Measurements from ENCODE around the gene SEMA3G.

The SEMA3G gene

DNA sequence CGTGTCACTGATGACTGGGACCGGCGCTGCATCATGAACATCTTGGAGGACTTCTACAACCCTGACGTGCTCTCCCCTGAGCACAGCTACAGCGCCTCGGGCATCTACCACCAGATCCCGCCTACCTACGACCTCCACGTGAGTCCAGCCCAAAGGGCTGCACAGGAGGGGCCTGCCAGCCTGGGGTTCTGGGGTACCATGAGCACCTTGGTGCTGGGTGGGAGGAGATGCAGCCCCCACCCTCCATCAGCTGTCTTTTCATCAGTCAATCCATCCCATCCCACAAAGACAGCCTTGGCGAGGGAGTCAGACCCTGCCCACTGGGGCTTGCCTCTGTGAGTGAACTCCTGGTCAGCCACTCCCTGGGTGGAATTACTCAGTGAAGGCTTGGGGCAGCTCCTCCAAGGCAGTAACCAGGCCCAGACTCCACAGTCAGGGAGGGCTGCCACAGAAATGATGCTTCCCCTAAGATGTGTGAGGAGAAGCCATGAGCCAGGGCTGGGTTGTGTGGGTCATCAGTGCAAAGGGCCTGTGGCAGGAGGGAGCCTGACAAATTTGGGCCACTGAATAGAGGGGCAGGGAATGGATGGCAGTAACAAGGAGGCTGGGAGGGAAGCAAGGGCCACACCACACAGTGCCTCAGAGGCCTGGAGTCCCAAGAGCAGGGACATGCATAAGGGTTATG, 47.9 kb downstream of the SEMA3G start:
- no peak for DNase-seq

DNA sequence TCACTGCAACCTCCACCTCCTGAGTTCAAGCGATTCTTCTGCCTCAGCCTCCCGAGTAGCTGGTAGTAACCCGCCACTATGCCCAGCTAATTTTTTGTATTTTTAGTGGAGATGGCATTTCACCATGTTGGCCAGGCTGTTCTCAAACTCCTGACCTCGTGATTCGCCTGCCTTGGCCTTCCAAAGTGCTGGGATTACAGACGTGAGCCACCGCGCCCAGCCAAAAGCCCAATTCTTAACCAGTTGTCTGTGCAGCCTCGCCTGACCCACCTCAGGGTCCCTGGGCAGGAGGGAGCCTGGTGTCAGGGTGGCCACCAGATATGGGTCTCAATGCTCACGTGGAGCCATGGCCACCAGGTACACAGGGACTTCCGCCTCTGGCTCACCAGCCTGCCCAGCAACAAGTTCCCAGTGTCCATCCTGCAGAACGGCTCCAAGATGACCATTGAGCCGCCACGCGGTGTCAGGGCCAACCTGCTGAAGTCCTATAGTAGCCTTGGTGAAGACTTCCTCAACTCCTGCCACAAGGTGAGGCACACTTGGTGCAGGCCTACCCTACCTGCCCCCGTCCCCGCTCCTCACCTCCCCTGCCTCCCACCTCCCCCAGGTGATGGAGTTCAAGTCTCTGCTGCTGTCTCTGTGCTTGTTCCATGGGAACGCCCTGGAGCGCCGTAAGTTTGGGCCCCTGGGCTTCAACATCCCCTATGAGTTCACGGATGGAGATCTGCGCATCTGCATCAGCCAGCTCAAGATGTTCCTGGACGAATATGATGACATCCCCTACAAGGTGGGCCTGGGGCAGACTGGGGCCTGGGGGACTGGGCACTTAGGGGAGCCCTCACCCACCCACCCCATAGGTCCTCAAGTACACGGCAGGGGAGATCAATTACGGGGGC, 48.6 kb downstream of the SEMA3G start:
- DNase-seq, result no peak

DNA sequence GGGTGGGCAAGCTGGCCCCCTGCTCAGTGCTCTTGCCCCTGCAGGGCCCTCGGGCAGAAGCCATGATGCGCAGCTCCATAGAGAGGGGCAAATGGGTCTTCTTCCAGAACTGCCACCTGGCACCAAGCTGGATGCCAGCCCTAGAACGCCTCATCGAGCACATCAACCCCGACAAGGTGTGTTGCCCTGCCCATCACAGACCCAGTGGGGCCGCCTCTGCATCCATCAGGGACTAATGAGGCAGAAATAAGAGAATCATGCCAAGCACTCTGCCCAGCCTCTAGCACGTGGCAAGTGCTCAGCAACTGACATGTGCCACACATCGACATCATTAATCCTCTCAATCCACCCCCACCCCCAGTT, 49.4 kb downstream of the SEMA3G start:
- no peak for DNase-seq

DNA sequence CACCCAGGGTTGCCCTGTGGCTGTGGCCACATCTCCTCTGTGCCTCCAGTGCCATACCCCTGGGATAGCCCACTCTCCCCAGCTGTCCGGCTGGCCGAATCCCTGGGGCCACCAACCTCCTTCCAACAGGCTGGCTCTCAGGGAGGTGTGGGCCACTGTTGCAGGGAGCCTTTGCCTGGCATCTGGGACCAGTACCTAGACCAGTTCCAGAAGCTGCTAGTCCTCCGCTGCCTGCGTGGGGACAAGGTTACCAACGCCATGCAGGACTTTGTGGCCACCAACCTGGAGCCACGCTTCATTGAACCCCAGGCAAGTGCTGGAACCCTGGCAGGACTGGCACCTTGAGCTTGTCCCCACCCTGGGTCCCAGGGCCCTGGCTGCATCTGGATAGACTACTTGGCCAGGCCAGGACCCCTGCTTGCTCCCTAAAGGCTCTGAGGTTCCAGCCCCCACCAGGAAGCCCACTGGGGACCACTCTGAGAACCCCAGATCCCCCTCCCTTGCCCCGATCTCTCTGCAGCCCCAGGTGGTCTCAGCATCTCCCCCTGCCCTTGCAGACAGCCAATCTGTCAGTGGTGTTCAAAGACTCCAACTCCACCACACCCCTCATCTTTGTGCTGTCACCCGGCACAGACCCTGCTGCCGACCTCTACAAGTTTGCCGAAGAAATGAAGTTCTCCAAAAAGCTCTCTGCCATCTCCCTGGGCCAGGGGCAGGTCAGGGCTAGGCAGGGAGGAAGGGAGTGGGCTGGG, 50.0 kb downstream of the SEMA3G start:
- DNase-seq, result no peak

DNA sequence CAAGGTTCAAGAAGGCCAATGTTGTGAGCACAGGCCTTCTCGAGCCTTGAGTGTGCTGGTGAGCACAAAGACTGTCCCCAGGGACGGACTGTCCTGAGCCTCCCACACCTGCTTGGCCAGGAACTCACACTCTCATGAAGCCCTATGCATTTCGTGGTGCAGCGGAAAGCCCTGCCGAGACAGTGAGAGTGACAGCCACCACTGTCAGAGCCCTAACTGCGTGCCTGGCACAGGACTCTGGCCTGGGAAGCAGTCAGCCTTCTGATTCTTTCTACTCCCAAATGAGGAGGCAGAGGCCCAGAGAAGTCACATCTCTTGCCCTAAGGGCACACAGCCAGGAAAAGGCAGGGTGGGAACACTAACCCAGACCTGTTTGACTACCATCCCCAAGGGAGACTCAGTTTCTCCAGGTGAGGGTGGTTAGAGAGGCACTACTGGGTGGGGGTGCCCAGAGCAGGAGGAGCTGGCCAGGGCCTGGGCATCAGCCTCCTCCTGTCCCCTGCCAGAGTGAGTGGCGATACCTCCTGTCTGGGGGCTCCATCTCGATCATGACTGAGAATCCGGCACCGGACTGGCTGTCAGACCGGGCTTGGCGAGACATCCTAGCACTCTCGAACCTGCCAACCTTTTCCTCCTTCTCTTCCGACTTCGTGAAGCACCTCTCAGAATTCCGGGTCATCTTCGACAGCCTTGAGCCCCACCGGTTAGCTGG, 50.8 kb downstream of the SEMA3G start:
- no peak for DNase-seq

DNA sequence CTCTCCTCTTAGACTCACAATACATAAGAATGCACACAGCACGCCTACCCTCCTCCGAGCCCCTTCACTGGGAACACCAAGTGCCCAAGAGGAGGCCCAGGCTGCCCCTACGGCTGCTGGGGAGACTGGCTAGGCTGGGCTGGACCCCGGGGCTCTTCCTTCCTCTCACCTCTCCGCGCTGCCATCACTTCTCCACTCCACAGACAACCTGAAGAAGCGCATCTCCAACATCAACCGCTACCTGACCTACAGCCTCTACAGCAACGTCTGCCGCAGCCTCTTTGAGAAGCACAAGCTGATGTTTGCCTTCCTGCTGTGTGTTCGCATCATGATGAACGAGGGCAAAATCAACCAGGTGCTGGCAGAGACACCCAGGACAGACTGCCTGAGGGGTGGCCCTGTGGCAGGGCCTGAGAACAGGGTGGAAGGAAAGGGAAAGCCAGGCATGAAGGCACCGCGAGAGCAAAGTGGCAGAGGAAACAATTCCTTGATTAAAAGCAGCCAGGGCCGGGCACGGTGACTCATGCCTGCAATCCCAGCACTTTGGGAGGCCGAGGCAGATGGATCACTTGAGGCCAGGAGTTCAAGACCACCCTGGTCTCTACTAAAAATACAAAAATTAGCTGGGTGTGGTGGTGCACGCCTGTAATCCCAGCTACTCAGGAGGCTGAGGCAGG, 51.6 kb downstream of the SEMA3G start:
- no peak for DNase-seq

DNA sequence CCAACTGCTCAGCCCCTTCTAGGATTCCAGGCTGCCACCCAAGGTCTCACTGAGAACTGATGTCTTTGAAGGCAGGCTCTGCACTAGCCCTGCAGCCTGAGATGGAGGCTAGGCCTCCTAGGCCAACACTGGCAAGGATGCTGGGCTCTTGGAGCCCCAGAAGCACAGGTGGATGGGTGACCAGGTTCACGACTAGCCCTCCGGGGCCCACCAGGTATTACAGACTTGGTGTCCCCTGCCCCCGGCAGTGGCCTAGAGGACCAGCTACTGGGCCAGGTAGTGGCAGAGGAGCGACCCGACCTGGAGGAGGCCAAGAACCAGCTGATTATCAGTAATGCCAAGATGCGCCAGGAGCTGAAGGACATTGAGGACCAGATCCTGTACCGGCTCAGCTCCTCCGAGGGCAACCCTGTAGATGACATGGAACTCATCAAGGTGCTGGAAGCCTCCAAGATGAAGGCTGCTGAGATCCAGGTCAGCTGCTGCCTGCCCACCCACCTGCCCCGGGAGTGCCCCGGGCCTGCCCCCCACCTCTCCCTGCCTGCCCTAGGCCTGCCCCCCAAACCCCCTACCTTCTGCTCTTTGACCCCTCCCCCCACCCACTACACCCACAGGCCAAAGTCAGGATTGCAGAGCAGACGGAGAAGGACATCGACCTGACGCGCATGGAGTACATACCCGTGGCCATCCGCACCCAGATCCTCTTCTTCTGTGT, 52.5 kb downstream of the SEMA3G start:
- DNase-seq, result no peak

DNA sequence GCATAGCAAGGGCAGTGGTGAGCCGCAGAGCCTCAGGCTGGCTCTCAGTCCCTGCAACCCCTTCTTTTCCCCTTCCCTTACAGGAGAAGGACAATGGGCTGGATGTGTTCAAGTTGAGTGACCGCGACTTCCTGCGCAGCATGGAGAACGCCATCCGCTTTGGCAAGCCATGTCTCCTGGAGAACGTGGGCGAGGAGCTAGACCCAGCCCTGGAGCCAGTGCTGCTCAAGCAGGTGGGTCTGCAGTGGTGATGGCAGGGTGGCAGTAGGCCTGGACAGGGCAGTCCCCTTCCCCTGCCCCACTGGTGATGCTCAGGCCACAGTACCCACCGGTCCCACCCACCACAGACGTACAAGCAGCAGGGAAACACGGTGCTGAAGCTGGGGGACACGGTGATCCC, 53.8 kb downstream of the SEMA3G start:
- no peak for DNase-seq

DNA sequence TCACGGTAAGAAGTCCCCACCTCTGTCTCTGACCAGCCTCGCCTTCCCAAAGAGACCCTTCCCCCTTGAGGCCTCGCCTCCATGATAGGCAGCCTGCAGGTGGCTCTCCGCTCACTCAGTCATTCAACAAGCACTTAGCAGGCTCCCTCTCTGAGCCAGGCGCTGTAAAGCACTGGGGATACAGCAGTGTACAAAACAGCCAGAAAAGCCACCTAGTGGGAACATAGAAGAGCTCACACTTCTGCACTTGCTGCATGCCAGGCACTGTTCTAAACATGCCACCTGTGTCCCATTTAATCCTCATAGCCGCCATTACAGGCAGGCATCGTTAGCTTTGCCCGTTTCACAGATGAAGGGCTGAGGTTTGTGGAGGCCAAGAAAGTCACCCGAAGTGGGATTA, 56.0 kb downstream of the SEMA3G start:
- no peak for DNase-seq

DNA sequence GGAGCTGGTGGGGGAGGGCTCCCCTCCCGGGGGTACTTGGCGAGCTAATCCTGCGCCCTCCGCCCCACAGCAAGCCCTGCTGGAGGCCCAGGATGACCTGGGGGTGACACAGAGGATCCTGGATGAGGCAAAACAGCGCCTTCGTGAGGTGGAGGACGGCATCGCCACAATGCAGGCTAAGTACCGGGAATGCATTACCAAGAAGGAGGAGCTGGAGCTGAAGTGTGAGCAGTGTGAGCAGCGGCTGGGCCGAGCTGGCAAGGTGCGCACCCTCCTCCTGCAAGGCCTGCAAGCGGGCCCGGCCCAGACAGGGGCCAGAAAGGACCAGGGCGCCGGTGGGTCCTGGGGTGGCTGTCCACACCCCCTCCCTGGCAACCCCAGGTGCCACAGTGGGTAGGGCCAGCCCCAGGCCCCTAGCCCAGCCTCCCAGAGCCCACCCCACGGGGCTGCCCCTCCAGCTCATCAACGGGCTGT, 56.5 kb downstream of the SEMA3G start:
- no peak for DNase-seq

DNA sequence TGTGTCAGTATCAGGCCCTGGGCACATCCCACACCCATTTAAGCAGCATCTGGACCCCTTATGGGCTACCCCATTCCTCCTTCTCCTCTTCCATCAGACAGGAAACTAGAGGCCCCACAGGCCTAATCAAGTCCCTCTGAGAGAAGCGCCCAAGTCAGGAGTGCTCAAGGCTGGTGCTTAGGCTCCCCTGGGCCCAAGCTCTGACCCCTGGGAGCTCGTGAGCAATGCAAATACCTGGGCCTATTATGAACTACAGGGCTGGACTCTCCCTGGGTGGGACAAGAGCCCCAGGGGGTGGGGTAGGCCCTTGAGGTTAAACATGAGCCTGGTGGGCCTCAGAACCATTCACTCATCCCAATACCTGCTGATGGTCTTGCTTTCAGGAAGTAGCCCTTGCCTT, 57.4 kb downstream of the SEMA3G start:
- DNase-seq, result no peak

DNA sequence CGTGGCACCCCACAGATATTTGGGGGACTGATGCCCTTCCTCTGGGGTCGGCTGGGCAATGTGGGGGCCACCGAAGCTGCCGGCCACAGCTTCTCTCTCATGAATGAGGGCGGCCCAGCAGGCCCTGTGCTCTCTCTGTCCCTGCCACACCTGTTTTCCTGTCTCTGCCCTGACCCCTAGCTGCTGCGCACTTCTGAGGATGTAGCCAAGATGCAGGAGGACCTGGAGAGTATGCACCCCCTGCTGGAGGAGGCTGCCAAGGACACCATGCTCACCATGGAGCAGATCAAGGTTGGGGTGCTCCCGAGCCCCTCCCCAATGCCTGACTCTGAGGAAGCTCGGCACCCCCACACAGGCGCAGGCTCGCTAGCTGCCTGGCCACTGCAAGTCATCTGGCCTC, 59.7 kb downstream of the SEMA3G start:
- peak in 1 of 58 donors; percentile 12 for DNase-seq

DNA sequence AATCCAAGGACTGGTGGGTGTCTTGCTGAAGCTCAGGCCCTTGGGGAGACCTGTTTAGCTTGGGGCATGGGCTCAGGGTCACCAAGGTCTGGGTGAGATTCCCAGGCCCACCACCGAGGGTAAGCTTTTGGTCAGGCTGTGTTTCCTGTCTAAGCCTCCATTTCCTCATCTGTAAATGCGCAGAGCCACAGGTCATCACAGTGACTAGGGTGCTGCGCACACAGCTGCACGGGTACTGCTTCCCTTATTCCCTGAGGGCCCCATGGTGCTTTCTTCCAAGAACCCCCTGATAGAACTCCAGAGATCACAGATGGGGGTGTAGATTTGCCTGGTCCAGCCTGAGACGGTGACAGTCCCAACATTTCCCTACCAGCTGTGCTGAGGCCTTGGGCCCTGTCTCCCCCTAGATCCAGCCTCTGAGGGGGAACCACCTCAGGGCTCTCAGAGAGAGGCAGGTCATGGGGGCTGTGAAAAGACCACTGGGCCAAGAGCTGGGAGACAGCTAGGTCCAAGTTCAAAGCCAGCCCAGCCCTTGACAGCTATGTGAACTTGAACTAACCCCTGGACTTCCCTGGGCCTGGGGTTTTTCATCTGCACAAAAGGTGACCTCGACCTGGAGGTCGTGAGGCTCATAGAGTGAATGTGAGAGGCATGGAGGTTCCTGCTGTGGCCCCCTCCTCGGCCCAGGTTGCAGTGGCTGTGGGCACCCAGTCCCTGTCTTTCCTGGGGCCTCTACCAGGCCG, 60.7 kb downstream of the SEMA3G start:
- no peak for DNase-seq

DNA sequence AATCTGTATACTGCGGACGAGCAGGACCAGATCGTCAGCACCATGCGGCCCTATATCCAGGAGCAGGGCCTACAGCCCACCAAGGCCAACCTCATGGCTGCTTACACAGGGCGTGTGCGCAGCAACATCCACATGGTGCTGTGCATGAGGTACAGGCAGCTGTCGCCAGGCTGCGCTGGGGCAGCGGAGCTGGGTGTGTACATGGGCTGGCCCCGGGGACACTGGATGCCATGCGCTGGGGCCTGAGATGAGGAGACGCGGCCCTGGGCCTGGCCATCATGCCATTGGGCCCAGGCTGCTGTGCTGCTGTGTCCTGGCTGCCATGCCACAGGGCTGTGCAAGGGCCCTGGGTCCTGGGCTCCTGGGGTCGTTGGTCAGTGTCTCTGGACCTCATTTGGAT, 61.5 kb downstream of the SEMA3G start:
- no peak for DNase-seq
